ENCODE data around the gene MPPE1.

The MPPE1 gene

GRCh38 chr18:11834772-11835171, 73.3 kb downstream of the MPPE1 start:
- no peak for DNase-seq
- H3K36me3 ChIP-seq (replicated peaks; ENCODE audit: insufficient read depth, low read length), result no peaks in the 10 kb centered on the region
- no peak overlapping the region for H3K4me3 ChIP-seq (ENCODE audit: low read length)
- no peak overlapping the region for H3K27ac ChIP-seq (ENCODE audit: low read length)
- H3K9me2 ChIP-seq (replicated peaks; ENCODE audit: insufficient read depth, low read length), result no peaks in the 10 kb centered on the region
- no peak overlapping the region for H3K4me2 ChIP-seq (ENCODE audit: low read depth, low read length)
- no peak overlapping the region for H2AFZ ChIP-seq (ENCODE audit: low read length)
- TF ChIP-seq CTCF (IDR thresholded peaks at IDR 0.05; ENCODE audit: low read length) (no peak), EZH2 (optimal IDR thresholded peaks at IDR 0.05; ENCODE audit: low read depth, low read length) (no peak), EZH2phosphoT487 (IDR thresholded peaks at IDR 0.05; ENCODE audit: low read length) (no peak)
- no peaks in the 10 kb centered on the region for H3K27me3 ChIP-seq (replicated peaks; ENCODE audit: insufficient read depth, low read length)
- no peak overlapping the region for H3K9ac ChIP-seq (ENCODE audit: low read length)
- no peaks in the 10 kb centered on the region for H3K79me2 ChIP-seq (ENCODE audit: low read length)
- H4K20me1 ChIP-seq (ENCODE audit: insufficient read depth, low read length), result no peaks in the 10 kb centered on the region
- H3K4me1 ChIP-seq (ENCODE audit: low read length), result no peaks in the 10 kb centered on the region
- no peaks in the 10 kb centered on the region for H3K9me3 ChIP-seq (replicated peaks; ENCODE audit: insufficient read depth, low read length)
- no peaks in the 10 kb centered on the region for H3F3A ChIP-seq (ENCODE audit: insufficient read depth, low read length)
